Thyroid gland (tissue), 4 donors: ENCODE results near the gene RAB20. TPM values are rescaled to one million over a fixed set of nuclear protein-coding genes. Genes with fewer than 3 reads are reported as not detected.

Source experiments
- DNase-seq, 2 donors: peaks; one replicate each; pipeline ENCODE4 v3.0.0-alpha.2; 2019
- H3K27ac ChIP-seq, 3 donors: fragments of 200-600 bp; sonication (generic); 1 replicate in 2 of 3; 2 replicates in 1 of 3; pipeline ENCODE4 v1.5.1; 2016 to 2019; ENCODE audit warnings: mild to moderate bottlenecking in 1 of 3, moderate library complexity in 1 of 3
- H3K27me3 ChIP-seq: fragments of 200-600 bp; sonication (generic); one replicate; pipeline ENCODE4 v1.5.1; 2019
- H3K36me3 ChIP-seq, 2 donors: fragments of 200-600 bp; sonication (generic); one replicate each; pipeline ENCODE4 v1.5.1; 2016 to 2019
- H3K4me1 ChIP-seq, 2 donors: fragments of 200-600 bp; sonication (generic); one replicate each; pipeline ENCODE4 v1.5.1; 2017 to 2019
- H3K4me3 ChIP-seq, 3 donors: fragments of 200-600 bp; sonication (generic); replicated peaks in 1 of 3; 1 replicate in 2 of 3; 2 replicates in 1 of 3; pipeline ENCODE4 v1.5.1; 2016; ENCODE audit warnings: mild to moderate bottlenecking in 1 of 3
- H3K9me3 ChIP-seq: fragments of 200-600 bp; sonication (generic); one replicate; pipeline ENCODE4 v1.5.1; 2017
- POLR2A ChIP-seq, 2 donors: fragments of 450-650 bp; IDR thresholded peaks; one replicate each; pipeline ENCODE4 v1.6.1; 2017; ENCODE audit warnings: antibody characterized with exemption in 2 of 2, mild to moderate bottlenecking in 2 of 2, moderate library complexity in 1 of 2
- WGBS, 2 donors: methylation state at CpG; one replicate each; pipeline ENCODE4 v1.1.5; 2017; 5-methylcytosine and 5-hydroxymethylcytosine counted together
- intact Hi-C: fragments of 100-400 bp; cut with DNase I; formaldehyde crosslinking; loops from one replicate; pipeline ENCODE4 v1.15.1; 2023
- total RNA-seq, 4 donors: library from RNA; depleted of rRNA; stranded (reverse); fragments of >200 nt; gene quantifications; one replicate each; pipeline ENCODE4 v1.2.3, GENCODE V29; 2016
- TF ChIP-seq, protein P1 (sequence below), 6 experiments: fragments of 200-600 bp in 3 of 6; fragments of 450-650 bp in 3 of 6; sonication (generic) in 3 of 6; IDR thresholded peaks; one replicate each; pipeline ENCODE4 v1.5.1; 2016 to 2019; ENCODE audit warnings: antibody characterized with exemption in 6 of 6, mild to moderate bottlenecking in 2 of 6, inconsistent platforms in 1 of 6, moderate library complexity in 1 of 6

The RAB20 gene
- total RNA-seq, 4 donors from 2014 or later, result 21.0 to 60.5 (median 43.5) TPM

DNA sequence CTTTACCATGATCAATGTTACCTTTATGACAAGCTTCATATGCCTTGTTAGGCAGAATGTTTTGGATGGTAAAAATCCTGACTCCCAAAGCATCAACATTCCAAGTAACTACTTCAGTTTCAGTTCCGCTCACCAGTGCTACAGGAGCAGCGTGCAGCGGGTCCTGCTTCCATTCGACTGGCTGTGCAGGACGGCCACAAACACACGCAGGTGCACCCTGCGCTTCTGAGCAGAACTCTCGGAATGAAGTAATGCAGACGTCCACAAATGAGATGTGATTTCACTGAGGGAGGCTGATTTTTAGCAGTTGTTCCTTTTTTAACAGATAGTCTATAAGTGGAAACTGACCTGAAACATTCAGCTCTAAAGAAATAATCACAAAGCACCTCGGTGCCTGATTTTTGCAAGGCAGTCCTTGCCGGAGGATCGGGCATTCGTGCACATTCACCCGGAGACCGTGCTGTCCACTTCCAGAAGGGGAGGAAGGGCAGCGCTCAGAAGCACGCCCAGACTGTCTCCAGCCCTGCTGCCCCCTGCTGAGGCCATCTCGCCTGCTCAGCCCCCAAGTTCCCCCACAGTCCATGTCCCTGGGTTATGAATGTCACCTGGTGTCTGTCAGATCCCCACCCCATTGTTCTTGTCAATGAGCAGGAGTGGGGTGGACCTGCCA is 85.8 kb downstream of the RAB20 start:
- Histone ChIP-seq H3K4me3 (no peak overlapping the region), H3K36me3 (peaks cover 36 to 50% of the 10 kb centered on the region in 2 donors), H3K27ac (no peak overlapping the region), H3K27me3 (no peaks in the 10 kb centered on the region), H3K4me1 (no peaks in the 10 kb centered on the region), H3K9me3 (no peaks in the 10 kb centered on the region)
- no peak for DNase-seq
- TF ChIP-seq, protein P1, sequence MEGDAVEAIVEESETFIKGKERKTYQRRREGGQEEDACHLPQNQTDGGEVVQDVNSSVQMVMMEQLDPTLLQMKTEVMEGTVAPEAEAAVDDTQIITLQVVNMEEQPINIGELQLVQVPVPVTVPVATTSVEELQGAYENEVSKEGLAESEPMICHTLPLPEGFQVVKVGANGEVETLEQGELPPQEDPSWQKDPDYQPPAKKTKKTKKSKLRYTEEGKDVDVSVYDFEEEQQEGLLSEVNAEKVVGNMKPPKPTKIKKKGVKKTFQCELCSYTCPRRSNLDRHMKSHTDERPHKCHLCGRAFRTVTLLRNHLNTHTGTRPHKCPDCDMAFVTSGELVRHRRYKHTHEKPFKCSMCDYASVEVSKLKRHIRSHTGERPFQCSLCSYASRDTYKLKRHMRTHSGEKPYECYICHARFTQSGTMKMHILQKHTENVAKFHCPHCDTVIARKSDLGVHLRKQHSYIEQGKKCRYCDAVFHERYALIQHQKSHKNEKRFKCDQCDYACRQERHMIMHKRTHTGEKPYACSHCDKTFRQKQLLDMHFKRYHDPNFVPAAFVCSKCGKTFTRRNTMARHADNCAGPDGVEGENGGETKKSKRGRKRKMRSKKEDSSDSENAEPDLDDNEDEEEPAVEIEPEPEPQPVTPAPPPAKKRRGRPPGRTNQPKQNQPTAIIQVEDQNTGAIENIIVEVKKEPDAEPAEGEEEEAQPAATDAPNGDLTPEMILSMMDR (IDR thresholded peaks at IDR 0.05), result no peak
- TF ChIP-seq POLR2A (IDR thresholded peaks at IDR 0.05), result no peak
- intact Hi-C loops, result no loop called here
- 85 to 93% methylated on average over 18 of the region's 18 CpGs for WGBS, 2 donors

DNA sequence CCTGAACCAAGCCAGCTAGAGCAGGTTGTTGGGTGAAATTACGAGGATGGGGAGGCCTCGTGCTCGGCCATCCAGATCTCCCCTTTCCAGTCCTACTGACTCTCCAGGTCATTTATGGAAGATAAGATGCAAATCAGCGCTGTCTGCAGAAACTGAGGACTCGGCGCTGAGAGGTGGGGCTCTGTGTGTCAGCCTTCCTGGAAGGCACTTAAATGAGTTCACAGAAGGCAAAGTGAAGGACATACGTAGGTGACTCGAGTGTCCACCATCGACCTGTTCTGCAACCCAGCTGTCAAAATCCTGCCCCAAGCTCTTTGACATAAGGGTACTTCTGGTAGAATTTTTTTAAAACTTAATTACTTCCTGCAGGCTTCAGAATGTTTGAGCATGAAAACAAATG is 86.4 kb downstream of the RAB20 start:
- Histone ChIP-seq H3K36me3 (peaks cover 36 to 49% of the 10 kb centered on the region in 2 donors), H3K27ac (no peak overlapping the region), H3K27me3 (no peaks in the 10 kb centered on the region), H3K4me3 (no peak overlapping the region), H3K4me1 (no peaks in the 10 kb centered on the region), H3K9me3 (no peaks in the 10 kb centered on the region)
- no peak for DNase-seq
- intact Hi-C loops, result no loop called here
- 73 to 80% methylated on average over 9 of the region's 9 CpGs for WGBS, 2 donors
- TF ChIP-seq, protein P1 (IDR thresholded peaks at IDR 0.05), result no peak
- no peak for TF ChIP-seq POLR2A (IDR thresholded peaks at IDR 0.05)

DNA sequence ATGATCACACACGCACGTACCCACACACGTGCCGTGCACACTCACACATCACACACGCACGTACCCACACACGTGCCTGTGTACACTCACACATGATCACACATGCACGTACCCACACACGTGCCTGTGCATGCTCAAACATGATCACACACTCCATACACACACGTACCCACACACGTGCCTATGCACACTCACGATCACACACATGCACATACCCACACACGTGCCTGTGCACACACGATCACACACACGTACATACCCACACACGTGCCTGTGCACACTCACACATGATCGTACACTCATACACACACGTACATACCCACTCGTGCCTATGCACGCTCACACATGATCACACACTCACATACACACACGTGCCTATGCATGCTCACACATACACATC is 86.8 kb downstream of the RAB20 start:
- DNase-seq, result no peak
- Histone ChIP-seq H3K9me3 (no peaks in the 10 kb centered on the region), H3K36me3 (peaks cover 36 to 49% of the 10 kb centered on the region in 2 donors), H3K4me1 (no peaks in the 10 kb centered on the region), H3K27me3 (no peaks in the 10 kb centered on the region), H3K27ac (no peak overlapping the region), H3K4me3 (no peak overlapping the region)
- intact Hi-C loops, result no loop called here
- WGBS, 2 donors, result 91 to 94% methylated on average over 21 of the region's 21 CpGs
- TF ChIP-seq, protein P1 (IDR thresholded peaks at IDR 0.05), result no peak
- no peak for TF ChIP-seq POLR2A (IDR thresholded peaks at IDR 0.05)

Other genes with a start within 250 kb of the RAB20 start
- 10 to 100 TPM; 38.2 to 46.6 (median 42.8) TPM for gene NAXD, start 53.8 kb upstream of the RAB20 start, total RNA-seq
- 10 to 100 TPM; 49.0 to 78.1 (median 68.4) TPM for gene CARS2, start 144.4 kb upstream of the RAB20 start, total RNA-seq
- 10 to 100 TPM in 3 of 4 donors, 1 to 10 TPM in 1; 8.2 to 17.9 (median 15.6) TPM for gene ING1, start 152.0 kb upstream of the RAB20 start, total RNA-seq